Head of caudate nucleus (tissue), 42 donors: ENCODE data around the gene TM2D1.
A peak's percentile ranks its signal among the peaks of the same experiment; 100 is the strongest.
"Not testable (repeated sequence)": the region's sequence is repeated elsewhere in the genome, so short reads cannot be mapped to it uniquely, and the experiment has no call there.

ENCODE experiments used
- DNase-seq, 42 donors: peaks; one replicate each; pipeline versions ENCODE4 v3.0.0 to v3.0.0-alpha.2; 2020 to 2021; ENCODE audit warnings: mixed read lengths in 7 of 42
- intact Hi-C: fragments of 100-400 bp; cut with DNase I; formaldehyde crosslinking; loops from one replicate; pipeline ENCODE4 v1.15.0; 2022

The TM2D1 gene

GRCh38 chr1:61730679-61731078 is 5.7 kb upstream of the TM2D1 start:
- intact Hi-C loops = not testable (repeated sequence)

DNA sequence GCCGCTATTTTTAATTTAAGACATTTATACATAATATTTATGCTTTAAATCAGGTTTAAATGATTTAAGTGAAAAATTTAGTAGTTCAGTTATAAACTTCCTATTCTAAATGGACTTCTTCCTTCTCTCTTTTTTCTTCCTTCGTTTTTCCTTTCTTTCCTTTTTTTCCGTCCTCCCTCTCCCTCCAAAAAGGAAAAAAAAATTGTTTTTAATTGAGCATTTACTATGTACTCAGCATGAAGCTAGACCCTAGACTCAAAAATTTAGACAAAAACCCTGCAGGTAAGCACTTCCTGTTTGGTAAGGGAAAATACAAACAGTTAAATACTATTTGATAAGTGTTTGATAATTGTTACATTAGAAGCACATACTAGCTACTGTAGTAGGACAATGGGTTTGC is 2.6 kb upstream of the TM2D1 start:
- DNase-seq = no peak
- intact Hi-C loops = loop anchor here (10.0 kb wide), 1 partner anchor 273 kb away; no protein-coding TSS in a partner anchor

More at GRCh38 chr1:61730679-61731078, 5.7 kb upstream of the TM2D1 start:
- DNase-seq = not testable (repeated sequence)

DNA sequence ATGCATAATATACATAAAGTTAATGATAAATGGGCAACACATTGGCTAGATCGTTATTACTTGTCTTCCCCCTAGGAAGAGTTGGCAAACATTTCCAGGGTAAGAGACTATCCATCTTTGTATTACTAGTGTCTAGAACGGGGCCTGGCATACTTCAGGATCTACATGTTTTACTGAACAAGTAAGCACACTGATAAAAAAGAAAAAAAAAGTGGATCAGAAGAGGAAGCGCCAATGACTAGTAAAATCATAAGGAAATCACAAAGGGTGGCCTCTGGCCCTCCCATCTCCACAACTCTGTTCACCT is 482 bp downstream of the TM2D1 start:
- intact Hi-C loops = loop anchor here (10.0 kb wide), 1 partner anchor 270 kb away; no protein-coding TSS in a partner anchor
- DNase-seq = peak in 1 of 42 donors; percentile 39

DNA sequence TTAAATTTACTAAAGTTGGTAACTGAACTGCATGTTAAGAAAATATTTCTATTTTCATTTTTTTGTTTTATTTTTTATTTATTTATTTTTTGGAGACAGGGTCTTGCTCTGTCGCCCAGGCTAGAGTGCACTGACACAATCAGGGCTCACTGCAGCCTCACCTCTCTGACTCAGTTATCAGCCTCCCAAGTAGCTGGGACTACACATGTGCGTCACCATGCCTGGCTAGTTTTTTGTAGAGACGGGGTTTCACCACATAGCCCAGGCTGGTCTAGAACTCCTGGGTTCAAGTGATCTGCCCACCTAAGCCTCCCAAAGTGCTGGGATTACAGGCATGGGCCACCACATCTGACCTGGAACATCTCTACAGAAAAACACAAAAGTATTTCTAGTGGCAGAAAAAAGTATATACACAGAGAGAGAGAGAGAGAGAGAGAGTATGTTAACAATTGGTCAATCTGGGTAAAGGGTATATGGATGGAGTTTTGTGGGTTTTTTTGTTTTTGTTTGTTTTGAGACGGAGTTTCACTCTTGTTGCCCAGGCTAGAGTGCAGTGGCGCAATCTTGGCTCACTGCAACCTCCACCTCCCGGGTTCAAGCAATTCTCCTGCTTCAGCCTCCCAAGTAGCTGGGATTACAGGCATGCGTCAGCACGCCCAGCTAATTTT is 5.8 kb downstream of the TM2D1 start:
- DNase-seq = peak in 1 of 42 donors; percentile 27
- intact Hi-C loops = not testable (repeated sequence)

DNA sequence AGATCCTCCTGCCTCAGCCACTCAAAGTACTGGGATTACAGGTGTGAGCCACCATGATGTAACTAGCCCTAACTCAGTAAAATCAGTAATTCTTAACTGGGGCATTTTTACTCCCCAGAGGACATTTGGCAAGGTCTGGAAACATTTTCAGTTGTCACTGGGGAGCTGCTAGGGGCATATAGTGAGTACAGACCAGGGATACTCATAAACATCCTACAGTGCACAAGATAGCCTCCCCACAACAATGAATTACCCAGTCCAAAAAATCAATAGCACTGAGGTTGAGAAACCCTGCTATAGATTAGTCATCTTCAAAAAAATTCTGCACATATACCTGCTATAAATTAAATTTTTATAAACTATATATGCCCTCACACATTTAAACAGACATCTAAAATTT is 13.0 kb downstream of the TM2D1 start:
- no peak for DNase-seq
- intact Hi-C loops = no loop called here

- DNase-seq, intact Hi-C loops: not testable (repeated sequence)
Observed at GRCh38 chr1:61711257-61711656, 13.7 kb downstream of the TM2D1 start.

DNA sequence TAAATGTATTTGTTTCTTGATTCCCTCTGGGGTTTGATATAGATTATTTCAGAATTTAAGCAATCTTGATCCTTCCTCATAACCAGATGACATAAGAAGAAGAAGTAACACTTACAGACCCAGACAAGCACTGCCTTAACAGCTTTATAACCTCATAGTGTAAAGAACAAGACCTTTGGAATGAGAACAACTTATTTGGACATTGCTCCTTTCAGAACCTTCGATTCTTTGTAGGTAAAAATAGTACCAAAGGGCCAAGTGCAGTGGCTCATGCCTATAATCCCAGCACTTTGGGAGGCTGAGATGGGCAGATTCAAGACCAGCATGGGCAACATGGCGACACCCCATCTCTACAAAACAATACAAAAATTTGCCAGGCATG is 15.0 kb downstream of the TM2D1 start:
- intact Hi-C loops = no loop called here
- no peak for DNase-seq

GRCh38 chr1:61708953-61709907 is 15.7 kb downstream of the TM2D1 start:
- DNase-seq = no peak
- intact Hi-C loops = no loop called here

GRCh38 chr1:61699911-61700851 is 24.8 kb downstream of the TM2D1 start:
- no peak for DNase-seq
- intact Hi-C loops = no loop called here

GRCh38 chr1:61692155-61692800 is 32.7 kb downstream of the TM2D1 start:
- intact Hi-C loops = no loop called here
- DNase-seq = no peak

DNA sequence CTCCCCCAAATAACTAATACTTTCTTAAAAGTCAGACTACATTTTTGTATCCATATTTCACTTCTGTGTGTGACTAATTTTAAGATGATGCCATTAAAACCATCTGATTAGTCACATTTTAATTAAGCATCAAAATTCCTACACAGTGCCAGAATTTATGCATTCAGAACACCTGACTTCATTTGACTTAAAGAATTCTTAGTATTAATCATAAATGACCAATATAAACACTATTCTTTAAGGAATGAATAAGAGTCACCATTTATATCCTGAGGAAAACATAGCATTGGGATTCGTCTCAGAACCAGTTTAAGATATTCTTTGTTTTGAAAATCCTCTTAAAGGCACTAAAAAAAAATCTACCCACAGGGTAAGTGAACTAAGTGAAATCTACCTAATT is 37.0 kb downstream of the TM2D1 start:
- intact Hi-C loops = no loop called here
- no peak for DNase-seq

DNA sequence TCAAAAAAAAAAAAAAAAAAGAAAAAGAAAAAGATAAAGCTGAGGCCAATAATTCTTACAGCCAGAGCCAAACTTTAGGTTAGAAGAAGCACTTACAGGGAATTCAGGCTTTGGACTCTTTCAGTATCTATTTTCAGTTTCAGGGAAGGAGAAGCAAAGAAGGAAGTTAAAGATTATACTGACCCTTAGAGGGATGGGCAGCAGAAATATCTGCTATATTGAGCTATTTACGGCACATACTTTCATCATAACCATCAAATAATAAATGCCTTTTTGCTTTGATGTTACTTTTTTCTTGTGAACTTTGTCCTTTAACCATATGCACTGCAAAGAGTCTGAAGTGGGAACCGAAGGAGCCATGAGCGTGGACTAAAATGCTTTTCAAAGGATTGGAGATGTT is 42.0 kb downstream of the TM2D1 start:
- intact Hi-C loops = no loop called here
- DNase-seq = no peak

DNA sequence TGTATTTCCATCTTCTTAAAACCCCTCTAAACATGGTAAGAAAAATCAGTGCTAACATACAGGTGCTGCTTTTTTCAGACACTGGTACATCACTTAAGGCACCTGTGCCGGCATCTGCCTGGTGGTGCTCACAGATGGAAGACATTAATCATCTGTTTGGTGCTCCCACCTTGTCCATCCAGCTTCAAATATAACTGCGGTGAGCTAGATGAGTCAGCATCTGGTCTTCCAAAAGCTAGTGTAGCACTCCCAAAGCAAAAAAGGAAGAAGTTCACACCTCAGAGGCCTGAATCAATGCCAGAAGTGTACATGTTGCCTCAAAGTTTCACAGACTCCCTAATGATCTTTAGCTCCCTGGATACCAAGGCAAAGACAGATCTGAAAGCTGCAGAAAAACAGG is 44.4 kb downstream of the TM2D1 start:
- no peak for DNase-seq
- intact Hi-C loops = no loop called here

GRCh38 chr1:61676881-61677280 is 48.1 kb downstream of the TM2D1 start:
- intact Hi-C loops, DNase-seq: not testable (repeated sequence)

DNA sequence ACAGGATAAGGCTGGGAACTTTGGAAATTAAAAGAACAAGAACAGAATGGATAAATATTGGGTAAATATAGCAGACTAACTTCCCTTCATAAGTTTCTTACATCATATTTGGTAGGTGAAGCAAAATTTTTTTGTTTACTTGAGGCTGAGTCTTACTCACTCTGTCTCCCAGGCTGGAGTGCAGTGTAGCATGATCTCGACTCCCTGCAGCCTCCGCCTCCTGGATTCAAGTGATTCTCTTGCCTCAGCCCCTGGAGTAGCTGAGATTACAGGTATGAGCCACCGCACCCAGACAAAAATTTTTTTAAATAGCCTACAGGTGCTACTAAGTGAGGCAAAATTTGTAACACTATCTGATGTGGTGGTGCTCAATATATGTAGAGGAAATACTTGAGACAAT is 50.7 kb downstream of the TM2D1 start:
- no peak for DNase-seq
- intact Hi-C loops = no loop called here

- intact Hi-C loops = no loop called here
- no peak for DNase-seq
Observed at GRCh38 chr1:61672376-61672775, 52.6 kb downstream of the TM2D1 start.

DNA sequence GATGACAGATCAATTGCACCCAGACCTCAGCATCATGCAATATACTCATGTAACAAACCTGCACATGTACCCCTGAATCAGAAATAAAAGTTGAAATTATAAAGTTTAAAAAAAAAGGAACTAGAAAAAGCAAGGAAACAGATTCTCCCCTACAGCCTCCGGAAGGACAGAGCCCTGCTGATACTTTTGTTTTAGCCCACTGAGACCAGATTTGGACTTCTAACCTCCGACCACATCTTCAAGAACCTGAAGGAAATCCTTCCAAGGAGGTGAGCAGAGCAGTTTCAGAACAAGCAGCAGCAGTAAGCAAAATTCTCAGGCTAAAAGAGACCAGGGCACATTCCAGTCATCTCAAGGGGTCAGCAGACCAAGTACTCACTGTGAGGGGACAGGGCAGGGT is 54.5 kb downstream of the TM2D1 start:
- DNase-seq = no peak
- intact Hi-C loops = no loop called here

GRCh38 chr1:61670016-61670415 is 54.9 kb downstream of the TM2D1 start:
- DNase-seq = no peak
- intact Hi-C loops = no loop called here

- intact Hi-C loops = no loop called here
- no peak for DNase-seq
Observed at GRCh38 chr1:61659061-61659460, 65.9 kb downstream of the TM2D1 start.
